A673 (cell line): Measurements from ENCODE around the gene ERAP2. TPM values are rescaled to one million over a fixed set of nuclear protein-coding genes. Genes with fewer than 3 reads are reported as not detected.

Source experiments
- BruUV-seq: library from RNA; stranded (reverse); fragments of 400-500 nt; replicated peaks from 2 replicates; lab custom pipeline; 2021; lab: Mats Ljungman, UMichigan
- CTCF ChIA-PET: fragments of 300-600 bp; sonication (Branson Sonifier 250); formaldehyde crosslinking; loops from one replicate; lab custom pipeline; 2022; ENCODE audit warnings: antibody characterized with exemption; lab: Charles Lee
- POLR2A ChIA-PET: fragments of 300-600 bp; sonication (Branson Sonifier 250); formaldehyde crosslinking; loops from one replicate; lab custom pipeline; 2022; ENCODE audit warnings: antibody characterized with exemption; ENCODE audit not compliant: low non-redundant PET; lab: Charles Lee
- DNase-seq: peaks from one replicate; pipeline ENCODE4 v3.0.0-alpha.2; 2015; ENCODE audit warnings: low spot score
- H3K27ac ChIP-seq: fragments of 200-600 bp; sonication (generic); 2 replicates; pipeline ENCODE4 v1.5.1; 2016; ENCODE audit warnings: mixed run types, low read depth, mild to moderate bottlenecking, mixed read lengths, antibody characterized with exemption, low read length; ENCODE audit not compliant: poor library complexity, severe bottlenecking
- H3K27me3 ChIP-seq: fragments of 200-600 bp; sonication (generic); replicated peaks from 2 replicates; pipeline ENCODE4 v1.6.1; 2017; ENCODE audit warnings: mixed run types, low read depth, mild to moderate bottlenecking, mixed read lengths, antibody characterized with exemption, low read length; ENCODE audit not compliant: insufficient read depth, poor library complexity
- H3K36me3 ChIP-seq: fragments of 200-600 bp; sonication (generic); 2 replicates; pipeline ENCODE4 v1.6.1; 2016; ENCODE audit warnings: mixed run types, mild to moderate bottlenecking, mixed read lengths, antibody characterized with exemption, low read length; ENCODE audit not compliant: insufficient read depth, poor library complexity, severe bottlenecking
- H3K4me1 ChIP-seq: fragments of 200-600 bp; sonication (generic); 2 replicates; pipeline ENCODE4 v1.6.1; 2017; ENCODE audit warnings: mixed run types, mild to moderate bottlenecking, mixed read lengths, antibody characterized with exemption, low read length; ENCODE audit not compliant: insufficient read depth, poor library complexity, severe bottlenecking
- H3K4me3 ChIP-seq: fragments of 200-600 bp; sonication (generic); 2 replicates; pipeline ENCODE4 v1.5.1; 2016; ENCODE audit warnings: low read depth, mixed run types, mild to moderate bottlenecking, mixed read lengths, low read length; ENCODE audit not compliant: poor library complexity, severe bottlenecking
- H3K9me3 ChIP-seq: fragments of 200-600 bp; sonication (generic); 2 replicates; pipeline ENCODE4 v1.6.1; 2016; ENCODE audit warnings: mixed run types, low read depth, mild to moderate bottlenecking, mixed read lengths, antibody characterized with exemption, low read length; ENCODE audit not compliant: poor library complexity, severe bottlenecking
- EZH2 ChIP-seq: fragments of 200-600 bp; sonication (generic); IDR thresholded peaks from 2 replicates; pipeline ENCODE4 v1.6.1; 2017; ENCODE audit warnings: borderline replicate concordance, low read depth, mild to moderate bottlenecking, mixed read lengths, antibody characterized with exemption, low read length; ENCODE audit not compliant: poor library complexity, severe bottlenecking
- intact Hi-C: fragments of 100-400 bp; cut with micrococcal nuclease; formaldehyde crosslinking; loops from one replicate; pipeline ENCODE4 v1.10.0; 2022; ENCODE audit not compliant: unreplicated experiment
- total RNA-seq: library from RNA; stranded (reverse); gene quantifications from 2 replicates; pipeline ENCODE4 v1.2.3, GENCODE V29; 2021
- TF ChIP-seq, protein P1 (sequence below): fragments of 300-800, 200-600 bp; sonication (generic); conservative IDR thresholded peaks from 2 replicates; pipeline ENCODE4 v1.5.1; 2017; ENCODE audit warnings: low read depth, mild to moderate bottlenecking, antibody characterized with exemption, low read length, moderate library complexity, mixed read lengths

Gene ERAP2
- total RNA-seq, 1 experiment from 2014 or later, result 2.6 TPM

DNA sequence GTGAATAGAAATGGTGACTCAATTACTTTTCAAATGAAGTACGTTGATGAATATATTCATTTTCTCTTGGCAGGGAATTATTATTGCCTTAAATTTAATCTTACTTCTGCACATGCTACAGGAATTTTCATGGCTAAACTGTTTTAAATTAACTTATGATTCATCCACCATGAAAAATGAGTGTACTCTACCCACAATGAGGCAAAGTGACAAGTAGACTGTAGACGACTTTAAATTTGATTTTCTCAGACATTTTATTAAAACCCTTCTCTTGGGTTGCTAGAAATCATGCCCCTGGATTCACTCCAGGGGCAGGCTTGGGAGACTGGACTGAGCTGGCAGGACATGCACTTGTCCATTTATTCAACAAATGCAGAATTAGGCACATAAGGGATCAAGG, 23.5 kb upstream of the ERAP2 start:
- TF ChIP-seq, protein P1, sequence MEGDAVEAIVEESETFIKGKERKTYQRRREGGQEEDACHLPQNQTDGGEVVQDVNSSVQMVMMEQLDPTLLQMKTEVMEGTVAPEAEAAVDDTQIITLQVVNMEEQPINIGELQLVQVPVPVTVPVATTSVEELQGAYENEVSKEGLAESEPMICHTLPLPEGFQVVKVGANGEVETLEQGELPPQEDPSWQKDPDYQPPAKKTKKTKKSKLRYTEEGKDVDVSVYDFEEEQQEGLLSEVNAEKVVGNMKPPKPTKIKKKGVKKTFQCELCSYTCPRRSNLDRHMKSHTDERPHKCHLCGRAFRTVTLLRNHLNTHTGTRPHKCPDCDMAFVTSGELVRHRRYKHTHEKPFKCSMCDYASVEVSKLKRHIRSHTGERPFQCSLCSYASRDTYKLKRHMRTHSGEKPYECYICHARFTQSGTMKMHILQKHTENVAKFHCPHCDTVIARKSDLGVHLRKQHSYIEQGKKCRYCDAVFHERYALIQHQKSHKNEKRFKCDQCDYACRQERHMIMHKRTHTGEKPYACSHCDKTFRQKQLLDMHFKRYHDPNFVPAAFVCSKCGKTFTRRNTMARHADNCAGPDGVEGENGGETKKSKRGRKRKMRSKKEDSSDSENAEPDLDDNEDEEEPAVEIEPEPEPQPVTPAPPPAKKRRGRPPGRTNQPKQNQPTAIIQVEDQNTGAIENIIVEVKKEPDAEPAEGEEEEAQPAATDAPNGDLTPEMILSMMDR, result no peak
- TF ChIP-seq EZH2, result no peak
- BruUV-seq, result no TSS peak
- H3K27me3 ChIP-seq, result no peaks in the 10 kb centered on the region
- peaks cover 38% of the 10 kb centered on the region for H3K4me1 ChIP-seq
- H3K27ac ChIP-seq, result no peak overlapping the region
- ChIA-PET CTCF (no interaction called here), POLR2A (no interaction called here)
- intact Hi-C loops, result no loop called here
- H3K36me3 ChIP-seq, result no peaks in the 10 kb centered on the region
- peak; percentile 44 for DNase-seq
- H3K9me3 ChIP-seq, result peaks cover 8% of the 10 kb centered on the region
- H3K4me3 ChIP-seq, result no peak overlapping the region

DNA sequence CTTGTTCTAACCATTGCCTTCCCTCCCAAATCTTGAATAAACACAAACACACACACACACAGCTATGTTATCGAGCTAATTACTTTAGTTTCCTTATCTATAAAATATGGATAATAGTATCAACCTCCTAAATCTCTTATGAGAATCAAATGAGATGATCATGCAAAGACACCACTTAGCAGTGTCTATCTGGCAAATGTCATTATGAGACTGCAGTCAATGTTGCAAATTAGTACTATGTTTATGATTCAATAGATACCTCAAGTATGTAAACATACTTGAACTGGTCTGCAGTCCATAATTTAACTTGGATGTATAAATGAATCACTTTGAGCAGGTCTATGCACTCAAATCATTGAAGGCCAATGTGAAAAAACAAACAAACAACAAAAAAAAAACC, 22.2 kb upstream of the ERAP2 start:
- no TSS peak for BruUV-seq
- Histone ChIP-seq H3K4me3 (no peak overlapping the region), H3K4me1 (peaks cover 38% of the 10 kb centered on the region), H3K36me3 (no peaks in the 10 kb centered on the region), H3K9me3 (peaks cover 8% of the 10 kb centered on the region), H3K27ac (no peak overlapping the region), H3K27me3 (no peaks in the 10 kb centered on the region)
- no peak for TF ChIP-seq EZH2
- TF ChIP-seq, protein P1, result no peak
- ChIA-PET POLR2A (no interaction called here), CTCF (no interaction called here)
- DNase-seq, result no peak
- intact Hi-C loops, result no loop called here

DNA sequence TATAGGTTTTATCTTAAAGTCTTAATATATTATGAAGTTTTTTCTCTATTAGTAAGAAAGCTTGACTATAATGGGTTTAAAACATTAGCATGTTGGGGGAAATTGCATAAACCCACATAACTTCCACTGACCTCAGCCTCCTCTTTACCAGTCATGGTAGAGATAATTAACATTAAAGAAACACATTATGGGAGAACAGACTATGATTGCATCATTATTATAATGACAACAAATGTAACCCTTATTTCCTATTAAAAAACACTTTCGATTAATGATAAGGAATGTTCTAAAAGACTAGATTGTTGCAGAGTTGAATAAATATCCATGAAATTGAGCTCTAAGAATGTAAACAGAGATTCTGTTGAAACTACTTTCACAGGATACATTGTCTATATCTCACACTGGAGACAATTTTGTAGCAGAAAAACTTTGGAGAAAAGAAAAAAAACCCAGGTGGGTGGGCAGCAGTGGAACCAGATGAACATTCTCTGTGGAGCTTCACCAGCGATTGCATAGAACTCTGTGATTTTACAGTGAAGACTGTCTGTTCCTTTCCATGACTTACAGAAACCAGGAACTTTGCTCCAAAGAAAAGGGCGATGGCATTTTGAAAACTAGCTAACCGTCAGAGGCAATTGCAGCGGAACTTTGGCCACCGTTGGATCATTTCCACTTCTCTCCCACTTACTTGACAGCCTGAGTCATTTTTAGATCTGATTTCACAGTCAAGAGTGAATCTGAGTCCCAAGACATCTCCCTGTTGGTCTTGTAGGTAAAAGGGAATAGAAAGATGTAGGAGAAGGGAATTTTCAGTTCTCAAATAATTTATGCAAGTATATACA, 21.0 kb upstream of the ERAP2 start:
- H3K9me3 ChIP-seq, result no peaks in the 10 kb centered on the region
- TF ChIP-seq, protein P1, result no peak
- no peak for TF ChIP-seq EZH2
- no peak overlapping the region for H3K4me3 ChIP-seq
- DNase-seq, result peak; percentile 26
- peak overlapping the region; percentile 64 for H3K27ac ChIP-seq
- BruUV-seq, result no TSS peak
- intact Hi-C loops, result no loop called here
- H3K4me1 ChIP-seq, result peaks cover 38% of the 10 kb centered on the region
- ChIA-PET POLR2A (no interaction called here), CTCF (no interaction called here)
- no peaks in the 10 kb centered on the region for H3K36me3 ChIP-seq
- H3K27me3 ChIP-seq, result no peaks in the 10 kb centered on the region
